ENCODE measurements around the gene SFRP4. TPM values are rescaled to one million over a fixed set of nuclear protein-coding genes. Genes with fewer than 3 reads are reported as not detected.
A peak's percentile ranks its signal among the peaks of the same experiment; 100 is the strongest.

Gene SFRP4
- total RNA-seq, 1 experiment from 2014 or later = not detected

DNA sequence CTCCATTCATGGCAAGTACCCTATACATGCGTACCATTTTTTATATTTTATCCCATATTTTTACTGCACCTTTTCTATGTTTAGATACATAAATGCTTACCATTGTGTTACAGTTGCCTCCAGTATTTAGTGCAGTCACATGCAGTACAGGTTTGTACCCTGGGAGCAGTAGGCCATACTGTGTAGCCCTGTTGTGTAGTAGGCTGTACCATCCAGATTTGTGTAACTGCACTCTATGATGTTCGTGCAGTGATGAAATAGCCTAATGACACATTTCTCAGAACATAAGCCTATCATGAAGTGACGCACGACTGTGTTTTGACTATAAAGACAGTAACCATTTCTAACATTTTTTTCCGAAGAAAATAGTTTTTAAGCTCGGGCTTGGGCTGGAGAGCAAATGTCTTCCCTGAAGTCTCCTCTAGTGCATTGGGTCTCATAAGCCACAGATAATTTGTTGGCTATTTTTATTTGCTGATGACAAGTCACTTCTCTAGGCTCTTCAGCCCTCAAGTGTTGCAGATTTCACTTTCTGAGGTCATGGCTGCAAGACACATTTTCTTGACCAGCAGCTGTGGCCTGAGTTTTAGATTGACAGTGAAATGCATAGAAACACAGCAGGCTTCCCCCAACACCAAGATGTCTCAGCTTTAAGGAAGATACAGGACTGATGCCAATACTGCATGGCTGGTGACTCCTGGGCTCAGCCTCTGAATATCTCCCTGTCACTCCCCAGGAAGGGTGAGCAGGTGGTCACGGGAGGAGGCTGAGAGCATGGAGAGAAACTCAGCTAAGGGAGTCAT is 30.7 kb upstream of the SFRP4 start:
- DNase-seq = no peak
- Mint-ChIP-seq H3K9me3 (ENCODE audit: low read depth, unreplicated experiment) (no peaks in the 10 kb centered on the region), H3K27ac (ENCODE audit: unreplicated experiment) (no peak overlapping the region), H3K36me3 (ENCODE audit: insufficient read depth, unreplicated experiment) (no peaks in the 10 kb centered on the region), H3K27me3 (ENCODE audit: unreplicated experiment) (no peaks in the 10 kb centered on the region), H3K4me3 (ENCODE audit: low read depth, unreplicated experiment) (no peak overlapping the region), H3K4me1 (ENCODE audit: low read depth, unreplicated experiment) (peaks cover 26% of the 10 kb centered on the region)
- TF ChIP-seq, protein P1, sequence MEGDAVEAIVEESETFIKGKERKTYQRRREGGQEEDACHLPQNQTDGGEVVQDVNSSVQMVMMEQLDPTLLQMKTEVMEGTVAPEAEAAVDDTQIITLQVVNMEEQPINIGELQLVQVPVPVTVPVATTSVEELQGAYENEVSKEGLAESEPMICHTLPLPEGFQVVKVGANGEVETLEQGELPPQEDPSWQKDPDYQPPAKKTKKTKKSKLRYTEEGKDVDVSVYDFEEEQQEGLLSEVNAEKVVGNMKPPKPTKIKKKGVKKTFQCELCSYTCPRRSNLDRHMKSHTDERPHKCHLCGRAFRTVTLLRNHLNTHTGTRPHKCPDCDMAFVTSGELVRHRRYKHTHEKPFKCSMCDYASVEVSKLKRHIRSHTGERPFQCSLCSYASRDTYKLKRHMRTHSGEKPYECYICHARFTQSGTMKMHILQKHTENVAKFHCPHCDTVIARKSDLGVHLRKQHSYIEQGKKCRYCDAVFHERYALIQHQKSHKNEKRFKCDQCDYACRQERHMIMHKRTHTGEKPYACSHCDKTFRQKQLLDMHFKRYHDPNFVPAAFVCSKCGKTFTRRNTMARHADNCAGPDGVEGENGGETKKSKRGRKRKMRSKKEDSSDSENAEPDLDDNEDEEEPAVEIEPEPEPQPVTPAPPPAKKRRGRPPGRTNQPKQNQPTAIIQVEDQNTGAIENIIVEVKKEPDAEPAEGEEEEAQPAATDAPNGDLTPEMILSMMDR (IDR thresholded peaks at IDR 0.05; ENCODE audit: unreplicated experiment) = no peak
- intact Hi-C loops (cut with micrococcal nuclease; ENCODE audit: unreplicated experiment) = no loop called here
- CTCF ChIA-PET = interaction anchor here (0.6 to 1.0 kb wide), 2 partner anchors 231 to 279 kb away, joined by 3 to 4 read pairs; partner anchors contain the start of gene STARD3NL
- no TSS peak for BruUV-seq (replicated peaks)

DNA sequence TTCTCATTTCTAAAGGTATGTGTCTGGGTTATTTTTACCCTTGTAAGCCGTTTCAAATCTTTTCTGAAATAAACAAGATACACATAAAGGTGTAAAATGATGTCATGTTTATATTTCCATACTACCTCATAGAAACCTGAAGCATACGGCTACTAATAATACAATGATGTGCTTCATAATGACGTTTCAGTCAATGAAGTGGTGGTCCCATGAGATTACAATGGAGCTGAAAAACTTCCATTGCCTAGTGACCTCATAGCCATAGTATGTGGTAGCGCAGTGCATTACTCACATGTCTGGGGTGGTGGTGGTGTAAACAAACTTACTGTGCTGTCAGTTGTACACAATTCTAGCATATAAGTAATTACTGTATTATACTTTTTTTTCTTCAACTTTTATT is 28.7 kb upstream of the SFRP4 start:
- Mint-ChIP-seq H3K4me1 (ENCODE audit: low read depth, unreplicated experiment) (peaks cover 34% of the 10 kb centered on the region), H3K4me3 (ENCODE audit: low read depth, unreplicated experiment) (no peak overlapping the region), H3K9me3 (ENCODE audit: low read depth, unreplicated experiment) (no peaks in the 10 kb centered on the region), H3K27me3 (ENCODE audit: unreplicated experiment) (no peaks in the 10 kb centered on the region), H3K36me3 (ENCODE audit: insufficient read depth, unreplicated experiment) (no peaks in the 10 kb centered on the region), H3K27ac (ENCODE audit: unreplicated experiment) (no peak overlapping the region)
- DNase-seq = no peak
- CTCF ChIA-PET = interaction anchor here (3.2 kb wide), 1 partner anchor 28 kb away, joined by 19 read pairs; the partner anchor contains the start of gene SFRP4
- no TSS peak for BruUV-seq (replicated peaks)
- intact Hi-C loops (cut with micrococcal nuclease; ENCODE audit: unreplicated experiment) = no loop called here
- TF ChIP-seq, protein P1 (IDR thresholded peaks at IDR 0.05; ENCODE audit: unreplicated experiment) = no peak

DNA sequence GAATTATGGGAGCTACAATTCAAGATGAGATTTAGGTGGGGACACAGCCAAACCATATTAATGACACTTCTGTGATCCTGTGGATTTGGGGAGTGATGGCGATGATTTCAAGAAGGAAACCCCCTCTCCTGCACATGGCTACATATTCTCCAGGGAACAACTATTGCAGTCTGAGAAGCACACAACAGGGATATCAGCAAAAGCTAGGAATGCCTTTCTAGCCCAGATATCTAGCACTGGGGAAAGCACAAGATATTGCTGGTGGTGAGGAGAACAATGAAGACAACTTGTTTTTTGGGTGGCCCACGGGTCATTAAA is 28.1 kb upstream of the SFRP4 start:
- H3K36me3 Mint-ChIP-seq (ENCODE audit: insufficient read depth, unreplicated experiment) = no peaks in the 10 kb centered on the region
- peaks cover 40% of the 10 kb centered on the region for H3K4me1 Mint-ChIP-seq (ENCODE audit: low read depth, unreplicated experiment)
- DNase-seq = no peak
- TF ChIP-seq, protein P1 (IDR thresholded peaks at IDR 0.05; ENCODE audit: unreplicated experiment) = no peak
- no TSS peak for BruUV-seq (replicated peaks)
- H3K9me3 Mint-ChIP-seq (ENCODE audit: low read depth, unreplicated experiment) = no peaks in the 10 kb centered on the region
- CTCF ChIA-PET = interaction anchor here (1.1 to 3.2 kb wide), 2 partner anchors 24 to 27 kb away, joined by 4 to 19 read pairs; partner anchors contain the start of genes EPDR1 and SFRP4
- peak overlapping the region; percentile 11 for H3K27ac Mint-ChIP-seq (ENCODE audit: unreplicated experiment)
- H3K27me3 Mint-ChIP-seq (ENCODE audit: unreplicated experiment) = no peaks in the 10 kb centered on the region
- intact Hi-C loops (cut with micrococcal nuclease; ENCODE audit: unreplicated experiment) = loop anchor here (5.0 kb wide), 1 partner anchor 43 kb away; no protein-coding TSS in a partner anchor
- no peak overlapping the region for H3K4me3 Mint-ChIP-seq (ENCODE audit: low read depth, unreplicated experiment)

DNA sequence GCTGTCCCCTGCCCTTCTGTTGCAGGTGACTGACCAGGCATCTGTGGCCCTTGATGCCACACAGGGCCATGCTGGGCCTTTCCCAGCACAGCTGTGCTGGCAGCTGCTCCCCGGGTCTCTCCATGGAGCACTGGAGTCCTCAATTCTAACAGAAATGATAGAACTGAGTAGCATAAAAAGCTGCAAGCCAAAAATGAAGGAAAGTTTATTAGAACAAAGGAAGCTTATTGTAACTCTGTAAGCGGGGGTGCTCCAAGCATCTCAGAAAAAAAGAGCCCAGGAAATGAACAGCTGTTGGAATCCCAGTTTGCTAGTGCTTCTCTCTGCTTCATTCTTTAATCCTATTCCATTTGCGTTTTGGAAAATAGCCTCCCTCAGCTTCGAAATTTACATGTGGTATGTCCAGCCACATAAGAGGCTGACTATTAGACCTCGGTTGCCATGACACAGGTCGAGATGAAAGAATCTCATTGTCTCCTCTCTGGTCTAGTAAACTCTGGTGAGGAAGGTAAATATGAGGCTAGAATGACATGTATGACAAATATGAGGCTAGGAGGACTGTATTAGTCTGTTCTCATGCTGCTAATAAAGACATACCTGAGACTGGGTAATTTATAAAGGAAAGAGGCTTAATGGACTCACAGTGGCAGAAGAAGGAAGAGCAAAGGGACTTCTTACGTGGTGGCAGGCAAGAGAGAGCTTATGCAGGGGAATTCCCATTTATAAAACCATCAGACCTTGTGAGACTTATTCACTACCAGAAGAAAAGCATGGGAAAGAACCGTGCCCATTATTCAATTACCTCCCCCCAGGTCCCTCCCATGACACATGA is 27.5 kb upstream of the SFRP4 start:
- Mint-ChIP-seq H3K9me3 (ENCODE audit: low read depth, unreplicated experiment) (no peaks in the 10 kb centered on the region), H3K27me3 (ENCODE audit: unreplicated experiment) (no peaks in the 10 kb centered on the region), H3K27ac (ENCODE audit: unreplicated experiment) (peak overlapping the region; percentile 11), H3K36me3 (ENCODE audit: insufficient read depth, unreplicated experiment) (no peaks in the 10 kb centered on the region), H3K4me3 (ENCODE audit: low read depth, unreplicated experiment) (peak overlapping the region; percentile 0), H3K4me1 (ENCODE audit: low read depth, unreplicated experiment) (peaks cover 46% of the 10 kb centered on the region)
- peak; percentile 26 for DNase-seq
- TF ChIP-seq, protein P1 (IDR thresholded peaks at IDR 0.05; ENCODE audit: unreplicated experiment) = no peak
- BruUV-seq (replicated peaks) = no TSS peak
- CTCF ChIA-PET = interaction anchor here (1.1 to 3.2 kb wide), 2 partner anchors 24 to 27 kb away, joined by 4 to 19 read pairs; partner anchors contain the start of genes EPDR1 and SFRP4
- intact Hi-C loops (cut with micrococcal nuclease; ENCODE audit: unreplicated experiment) = loop anchor here (2.0 to 5.0 kb wide), 2 partner anchors 23 to 43 kb away; partner anchors contain the start of gene EPDR1

Data from Calu3 (cell line).